Astrocyte of the spinal cord (primary cell): ENCODE results near the gene GCC2.
"Not testable (repeated sequence)": the region's sequence is repeated elsewhere in the genome, so short reads cannot be mapped to it uniquely, and the experiment has no call there.

Experiments
- DNase-seq: peaks from one replicate; pipeline ENCODE4 v3.0.0; 2011; ENCODE audit warnings: low read depth, low spot score
- H3K4me3 ChIP-seq: 2 replicates; pipeline ENCODE4 v1.5.1; 2011; ENCODE audit warnings: low read depth, mild to moderate bottlenecking, low read length, moderate library complexity
- in situ Hi-C: cut with HindIII; loops from 2 replicates; pipeline ENCODE4 v1.10.0; 2017; ENCODE audit warnings: low sequenced_read_pairs
- TF ChIP-seq, protein P1 (sequence below): IDR thresholded peaks from 2 replicates; pipeline ENCODE4 v1.5.1; 2012; ENCODE audit warnings: low read depth, mild to moderate bottlenecking, low read length, inconsistent platforms

Gene GCC2

DNA sequence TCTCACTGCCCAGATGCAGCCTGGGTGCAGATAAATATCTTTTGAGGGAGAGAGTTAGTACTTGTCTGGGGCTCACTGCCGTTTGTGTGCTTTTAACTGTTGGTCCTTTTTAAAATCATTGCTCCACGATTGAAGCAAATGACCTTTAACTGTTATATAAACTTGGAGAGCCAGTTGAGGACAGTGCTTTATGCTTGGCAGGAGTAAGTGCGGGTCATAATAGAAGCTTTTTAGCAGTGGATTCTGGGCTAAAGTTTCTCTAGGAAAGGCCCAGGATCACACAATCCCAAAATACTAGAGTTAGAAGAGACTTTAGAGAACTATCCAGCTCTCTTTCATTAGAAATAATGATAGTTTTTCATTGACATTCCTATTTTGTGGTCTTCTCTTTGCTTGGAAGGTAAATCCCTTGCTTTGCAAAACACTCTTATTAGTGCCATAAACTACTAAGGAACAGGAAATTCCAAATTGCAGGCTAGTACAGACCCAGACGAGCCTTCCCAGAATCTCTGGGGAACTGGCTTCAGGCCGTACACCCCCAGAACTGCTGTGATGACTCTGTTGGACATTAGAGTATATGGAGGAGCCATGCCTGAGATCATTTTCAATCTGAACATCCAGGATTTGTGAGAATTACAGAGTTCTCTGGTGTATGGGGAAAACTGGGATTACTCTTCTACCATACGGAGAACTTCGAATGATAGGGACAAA, 104.4 kb downstream of the GCC2 start:
- in situ Hi-C loops, result no loop called here
- no peak for DNase-seq
- no peak overlapping the region for H3K4me3 ChIP-seq
- TF ChIP-seq, protein P1, sequence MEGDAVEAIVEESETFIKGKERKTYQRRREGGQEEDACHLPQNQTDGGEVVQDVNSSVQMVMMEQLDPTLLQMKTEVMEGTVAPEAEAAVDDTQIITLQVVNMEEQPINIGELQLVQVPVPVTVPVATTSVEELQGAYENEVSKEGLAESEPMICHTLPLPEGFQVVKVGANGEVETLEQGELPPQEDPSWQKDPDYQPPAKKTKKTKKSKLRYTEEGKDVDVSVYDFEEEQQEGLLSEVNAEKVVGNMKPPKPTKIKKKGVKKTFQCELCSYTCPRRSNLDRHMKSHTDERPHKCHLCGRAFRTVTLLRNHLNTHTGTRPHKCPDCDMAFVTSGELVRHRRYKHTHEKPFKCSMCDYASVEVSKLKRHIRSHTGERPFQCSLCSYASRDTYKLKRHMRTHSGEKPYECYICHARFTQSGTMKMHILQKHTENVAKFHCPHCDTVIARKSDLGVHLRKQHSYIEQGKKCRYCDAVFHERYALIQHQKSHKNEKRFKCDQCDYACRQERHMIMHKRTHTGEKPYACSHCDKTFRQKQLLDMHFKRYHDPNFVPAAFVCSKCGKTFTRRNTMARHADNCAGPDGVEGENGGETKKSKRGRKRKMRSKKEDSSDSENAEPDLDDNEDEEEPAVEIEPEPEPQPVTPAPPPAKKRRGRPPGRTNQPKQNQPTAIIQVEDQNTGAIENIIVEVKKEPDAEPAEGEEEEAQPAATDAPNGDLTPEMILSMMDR, result no peak

DNA sequence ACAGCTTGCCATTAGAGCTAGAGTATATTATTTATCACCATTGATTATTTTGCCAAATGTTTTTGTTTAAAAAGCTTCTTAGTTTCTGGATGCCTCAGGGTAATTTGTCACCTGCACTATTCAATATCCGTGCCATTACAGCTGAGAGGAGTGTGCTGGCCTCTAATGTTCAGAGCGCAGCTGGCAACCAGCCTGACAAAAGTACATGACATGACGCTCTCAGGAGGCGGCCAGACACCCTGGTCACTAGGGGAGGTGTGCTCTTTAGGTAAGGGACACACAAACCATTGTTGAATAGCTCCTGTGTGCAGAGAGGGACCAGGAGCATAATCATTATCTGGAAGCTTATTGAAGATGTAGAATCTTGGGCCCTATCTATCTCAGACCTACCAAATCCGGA, 105.5 kb downstream of the GCC2 start:
- TF ChIP-seq, protein P1, result no peak
- DNase-seq, result no peak
- in situ Hi-C loops, result no loop called here

DNA sequence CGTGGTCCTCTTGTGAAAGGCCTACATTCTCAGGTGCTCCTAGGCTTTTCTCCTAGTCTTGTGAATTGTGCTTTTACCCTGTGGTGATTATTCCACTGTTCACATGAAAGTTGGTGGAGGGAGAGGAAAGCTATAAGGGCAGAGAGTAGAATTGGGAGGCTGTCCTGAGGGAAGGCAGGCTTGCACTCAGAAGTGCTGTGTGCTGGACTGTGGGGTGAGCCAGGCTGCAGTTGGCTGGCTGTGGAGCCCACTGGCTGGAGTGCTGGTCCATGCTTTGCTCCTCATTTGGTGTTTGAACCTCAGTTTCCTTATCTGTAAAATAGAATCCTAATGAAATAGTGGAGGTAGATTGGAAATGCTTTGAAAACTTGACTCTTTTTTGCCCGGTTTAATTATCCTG, 106.6 kb downstream of the GCC2 start:
- in situ Hi-C loops, result no loop called here
- no peak for DNase-seq
- TF ChIP-seq, protein P1, result no peak
- no peak overlapping the region for H3K4me3 ChIP-seq

More for the DNA sequence above, 105.5 kb downstream of the GCC2 start:
- H3K4me3 ChIP-seq, result no peak overlapping the region

DNA sequence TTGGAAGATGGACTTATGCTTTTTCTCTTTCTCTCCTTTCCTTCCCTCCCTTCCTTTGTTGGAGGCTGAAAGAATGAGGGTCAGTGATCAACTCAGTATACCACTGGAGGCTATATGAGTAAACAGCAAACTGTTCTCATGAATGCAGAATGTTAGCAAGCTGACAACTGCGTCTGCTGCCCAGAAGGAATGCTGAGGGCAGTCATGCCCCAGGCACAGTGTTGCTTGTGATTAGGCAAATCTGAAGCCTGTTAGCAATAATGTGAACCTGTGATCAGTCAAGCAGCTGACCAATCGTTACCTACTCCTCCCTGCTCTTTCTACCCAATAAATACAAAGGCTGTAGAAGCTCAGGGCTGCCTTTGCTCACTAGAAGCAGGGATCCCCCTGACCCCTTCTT, 107.6 kb downstream of the GCC2 start:
- in situ Hi-C loops, DNase-seq, H3K4me3 ChIP-seq: not testable (repeated sequence)
